ENCODE data around the gene OR2B6.

DNA sequence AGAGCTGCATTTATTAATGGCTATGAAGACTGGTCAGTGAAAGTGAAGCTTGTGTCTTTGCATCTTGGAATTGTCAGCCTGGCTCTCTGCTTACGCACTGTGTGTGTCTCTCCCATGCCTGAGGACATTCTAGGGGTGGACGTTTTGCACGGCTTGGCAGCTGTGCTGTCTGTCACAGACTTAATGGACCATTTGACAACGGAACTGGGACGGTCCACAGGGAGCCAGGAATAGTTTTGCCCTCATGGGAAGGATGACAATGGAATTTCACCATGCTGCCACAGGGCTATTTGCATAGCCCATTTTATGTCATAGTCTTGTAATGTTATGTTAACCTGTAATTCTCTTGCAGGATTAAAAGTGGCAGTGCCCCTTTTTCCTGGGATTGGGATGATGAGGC is 44.7 kb downstream of the OR2B6 start:
- no peak for TF ChIP-seq CTCF (IDR thresholded peaks at IDR 0.05)
- TF ChIP-seq POLR2A (IDR thresholded peaks at IDR 0.05) = no peak
